GM12891 (cell line): Measurements from ENCODE around the gene SOBP.

ENCODE experiments used
- PAX5 ChIP-seq: IDR thresholded peaks from 2 replicates; pipeline ENCODE4 v1.6.1; 2011; ENCODE audit warnings: low read length, moderate library complexity, mild to moderate bottlenecking; ENCODE audit not compliant: insufficient read depth, severe bottlenecking
- POLR2A ChIP-seq: IDR thresholded peaks from 2 replicates; pipeline ENCODE4 v1.6.1; 2011; ENCODE audit warnings: low read depth, low read length, control low read depth
- POLR2AphosphoS5 ChIP-seq: IDR thresholded peaks from 2 replicates; pipeline ENCODE4 v1.6.1; 2011; ENCODE audit warnings: low read depth, low read length, control low read depth
- POU2F2 ChIP-seq: IDR thresholded peaks from 2 replicates; pipeline ENCODE4 v1.6.1; 2011; ENCODE audit warnings: low read depth, mild to moderate bottlenecking, control low read depth, low read length, moderate library complexity
- SPI1 ChIP-seq: IDR thresholded peaks from 2 replicates; pipeline ENCODE4 v1.6.1; 2011; ENCODE audit warnings: low read depth, low read length, control low read depth
- TAF1 ChIP-seq: IDR thresholded peaks from 2 replicates; pipeline ENCODE4 v1.6.1; 2011; ENCODE audit warnings: low read depth, low read length, control low read depth

GRCh38 chr6:107695061-107695720 is 205.3 kb downstream of the SOBP start:
- TF ChIP-seq POLR2AphosphoS5 (no peak), TAF1 (no peak), POLR2A (no peak), POU2F2 (no peak), SPI1 (no peak), PAX5 (no peak)
